HepG2 (cell line): ENCODE results near the gene PLEKHG4B. TPM values are rescaled to one million over a fixed set of nuclear protein-coding genes. Genes with fewer than 3 reads are reported as not detected.

Experiments
- BCL3 ChIP-seq: sonication (generic); formaldehyde crosslinking; IDR thresholded peaks from 2 replicates; pipeline ENCODE4 v1.5.1; 2020; ENCODE audit warnings: mild to moderate bottlenecking, missing genetic modification reagents, moderate library complexity
- CEBPZ ChIP-seq: IDR thresholded peaks from 2 replicates; pipeline ENCODE4 v1.6.1; 2012; ENCODE audit warnings: low read length, improper control_type of control experiment
- GATAD2A ChIP-seq: IDR thresholded peaks from 2 replicates; pipeline ENCODE4 v1.6.1; 2016
- LBX2 ChIP-seq: sonication (generic); formaldehyde crosslinking; IDR thresholded peaks from 2 replicates; pipeline ENCODE4 v1.5.0; 2020; ENCODE audit warnings: missing genetic modification reagents, mild to moderate bottlenecking, borderline replicate concordance
- NFAT5 ChIP-seq: sonication (generic); formaldehyde crosslinking; IDR thresholded peaks from 2 replicates; pipeline ENCODE4 v1.4.0; 2020; ENCODE audit warnings: missing genetic modification reagents
- NFE2 ChIP-seq: sonication (generic); formaldehyde crosslinking; IDR thresholded peaks from 2 replicates; pipeline ENCODE4 v1.4.0; 2020; ENCODE audit warnings: missing genetic modification reagents
- RAD21 ChIP-seq: fragments of 450-650 bp; formaldehyde crosslinking; IDR thresholded peaks from 2 replicates; pipeline ENCODE4 v1.5.0; 2020; ENCODE audit warnings: mild to moderate bottlenecking
- TFDP1 ChIP-seq: IDR thresholded peaks from 2 replicates; pipeline ENCODE4 v1.6.1; 2016; ENCODE audit warnings: missing compliant biosample characterization, missing genetic modification reagents, borderline replicate concordance
- ZFX ChIP-seq: sonication (generic); formaldehyde crosslinking; IDR thresholded peaks from 2 replicates; pipeline ENCODE4 v1.4.0; 2020; ENCODE audit warnings: mild to moderate bottlenecking, low read depth, missing genetic modification reagents, moderate library complexity
- ZNF232 ChIP-seq: sonication (generic); formaldehyde crosslinking; IDR thresholded peaks from 2 replicates; pipeline ENCODE4 v1.4.0; 2020; ENCODE audit warnings: missing genetic modification reagents, borderline replicate concordance
- ZNF451 ChIP-seq: sonication (generic); formaldehyde crosslinking; IDR thresholded peaks from 2 replicates; pipeline ENCODE4 v1.5.0; 2020; ENCODE audit warnings: mild to moderate bottlenecking, missing genetic modification reagents
- ZNF543 ChIP-seq: sonication (generic); formaldehyde crosslinking; IDR thresholded peaks from 2 replicates; pipeline ENCODE4 v1.4.0; 2020; ENCODE audit warnings: mild to moderate bottlenecking, missing genetic modification reagents
- ZNF550 ChIP-seq: sonication (generic); formaldehyde crosslinking; IDR thresholded peaks from 2 replicates; pipeline ENCODE4 v1.4.0; 2020; ENCODE audit warnings: mild to moderate bottlenecking, missing genetic modification reagents, borderline replicate concordance
- ZNF572 ChIP-seq: sonication (generic); formaldehyde crosslinking; IDR thresholded peaks from 2 replicates; pipeline ENCODE4 v1.5.1; 2020; ENCODE audit warnings: mild to moderate bottlenecking, missing genetic modification reagents
- ZNF678 ChIP-seq: sonication (generic); formaldehyde crosslinking; IDR thresholded peaks from 2 replicates; pipeline ENCODE4 v1.4.0; 2020; ENCODE audit warnings: mild to moderate bottlenecking, missing genetic modification reagents
- ZNF782 ChIP-seq: sonication (generic); formaldehyde crosslinking; IDR thresholded peaks from 2 replicates; pipeline ENCODE4 v1.4.0; 2020; ENCODE audit warnings: missing genetic modification reagents, mild to moderate bottlenecking, borderline replicate concordance
- polyA plus RNA-seq, 8 experiments: library from polyadenylated mRNA; depleted of rRNA in 3 of 8; stranded (reverse) in 7 of 8; unstranded in 1 of 8; fragments of >200 nt; fragmentation: Illumina TruSeq in 4 of 8; extraction: Trizol in 4 of 8; gene quantifications; 2 replicates each; pipeline versions ENCODE4 v1.2.1 to v1.2.3, GENCODE V29; 2011 to 2016; ENCODE audit warnings: low read depth in 4 of 8, missing spikeins in 1 of 8, mixed read lengths in 1 of 8; ENCODE audit not compliant: insufficient read depth in 1 of 8
- total RNA-seq, 5 experiments: library from RNA; depleted of rRNA; stranded (reverse); fragments of >200 nt; fragmentation: Illumina TruSeq; extraction: Trizol; gene quantifications; 2 replicates each; pipeline ENCODE4 v1.2.3, GENCODE V29; 2016; ENCODE audit warnings: low read depth in 1 of 5

Gene PLEKHG4B
- total and polyA plus RNA-seq, 2 of the 13 experiments (the other 11 are each of a cell fraction or from before 2014, with no cell fraction given): 0.09 TPM; not detected in 1

GRCh38 chr5:188488-189481 lies 96.8 kb downstream of the PLEKHG4B start (continued):
- TF ChIP-seq ZNF543 (CRISPR knock-in tag) (no peak), ZNF451 (CRISPR knock-in tag) (no peak), ZNF232 (CRISPR knock-in tag) (no peak), ZFX (CRISPR knock-in tag) (peak; percentile 80), NFAT5 (CRISPR knock-in tag) (no peak), BCL3 (CRISPR knock-in tag) (0 out of 2 replicates have a peak, but pooled peaks have one; percentile 58), CEBPZ (no peak), RAD21 (peak; percentile 85), ZNF678 (CRISPR knock-in tag) (no peak), ZNF782 (no peak), LBX2 (0 out of 2 replicates have a peak, but pooled peaks have one; percentile 48), ZNF572 (CRISPR knock-in tag) (0 out of 2 replicates have a peak, but pooled peaks have one; percentile 21), NFE2 (CRISPR knock-in tag) (no peak), ZNF550 (CRISPR knock-in tag) (no peak), TFDP1 (peak; percentile 40; the same call in 1 of the 2 replicates), GATAD2A (CRISPR knock-in tag) (0 out of 2 replicates have a peak, but pooled peaks have one; percentile 20)
